Cardiac fibroblast (primary cell): ENCODE data around the gene C15orf61.

Experiments
- DNase-seq, 2 donors: peaks; one replicate each; pipeline versions ENCODE4 v3.0.0 to v3.0.0-alpha.2; 2010; ENCODE audit warnings: low read depth in 2 of 2
- H3K4me3 ChIP-seq, 2 donors: replicated peaks in 1 of 2; 1 replicate in 1 of 2; 2 replicates in 1 of 2; pipeline ENCODE4 v1.5.1; 2011; ENCODE audit warnings: low read depth in 2 of 2, low read length in 2 of 2, mild to moderate bottlenecking in 2 of 2, moderate library complexity in 1 of 2
- TF ChIP-seq, protein P1 (sequence below): IDR thresholded peaks from one replicate; pipeline ENCODE4 v1.5.1; 2011; ENCODE audit warnings: low read depth, mild to moderate bottlenecking, low read length, inconsistent platforms

Gene C15orf61

DNA sequence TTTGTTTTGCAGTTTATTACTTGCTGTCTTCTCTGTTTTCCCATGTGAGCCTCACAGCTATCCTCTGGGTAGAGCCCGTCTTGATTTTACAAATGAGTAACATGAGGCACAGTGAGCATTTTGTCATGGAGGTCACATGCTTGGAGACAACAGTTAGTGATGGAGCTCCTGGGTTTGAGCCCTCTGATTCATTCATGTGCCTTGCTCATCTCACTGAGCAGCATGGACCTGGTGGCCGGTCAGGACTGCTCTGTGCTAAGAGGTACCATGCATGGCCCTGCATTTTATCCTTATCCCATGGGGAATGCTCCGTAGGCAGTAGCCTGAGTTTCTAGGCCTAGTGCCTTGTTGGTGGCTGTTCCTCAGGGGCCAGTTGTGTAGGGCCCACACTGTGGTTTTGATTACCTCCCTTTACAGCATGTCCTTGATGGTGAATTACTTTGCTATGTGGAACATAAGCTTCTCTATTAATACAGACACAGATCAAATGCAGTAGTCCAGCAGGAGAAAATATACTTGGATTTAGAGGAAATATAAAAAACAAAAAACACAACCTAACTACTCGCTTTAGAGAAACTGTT lies 57.2 kb downstream of the C15orf61 start:
- TF ChIP-seq, protein P1, sequence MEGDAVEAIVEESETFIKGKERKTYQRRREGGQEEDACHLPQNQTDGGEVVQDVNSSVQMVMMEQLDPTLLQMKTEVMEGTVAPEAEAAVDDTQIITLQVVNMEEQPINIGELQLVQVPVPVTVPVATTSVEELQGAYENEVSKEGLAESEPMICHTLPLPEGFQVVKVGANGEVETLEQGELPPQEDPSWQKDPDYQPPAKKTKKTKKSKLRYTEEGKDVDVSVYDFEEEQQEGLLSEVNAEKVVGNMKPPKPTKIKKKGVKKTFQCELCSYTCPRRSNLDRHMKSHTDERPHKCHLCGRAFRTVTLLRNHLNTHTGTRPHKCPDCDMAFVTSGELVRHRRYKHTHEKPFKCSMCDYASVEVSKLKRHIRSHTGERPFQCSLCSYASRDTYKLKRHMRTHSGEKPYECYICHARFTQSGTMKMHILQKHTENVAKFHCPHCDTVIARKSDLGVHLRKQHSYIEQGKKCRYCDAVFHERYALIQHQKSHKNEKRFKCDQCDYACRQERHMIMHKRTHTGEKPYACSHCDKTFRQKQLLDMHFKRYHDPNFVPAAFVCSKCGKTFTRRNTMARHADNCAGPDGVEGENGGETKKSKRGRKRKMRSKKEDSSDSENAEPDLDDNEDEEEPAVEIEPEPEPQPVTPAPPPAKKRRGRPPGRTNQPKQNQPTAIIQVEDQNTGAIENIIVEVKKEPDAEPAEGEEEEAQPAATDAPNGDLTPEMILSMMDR, result no peak
- H3K4me3 ChIP-seq, result no peak overlapping the region
- no peak for DNase-seq

DNA sequence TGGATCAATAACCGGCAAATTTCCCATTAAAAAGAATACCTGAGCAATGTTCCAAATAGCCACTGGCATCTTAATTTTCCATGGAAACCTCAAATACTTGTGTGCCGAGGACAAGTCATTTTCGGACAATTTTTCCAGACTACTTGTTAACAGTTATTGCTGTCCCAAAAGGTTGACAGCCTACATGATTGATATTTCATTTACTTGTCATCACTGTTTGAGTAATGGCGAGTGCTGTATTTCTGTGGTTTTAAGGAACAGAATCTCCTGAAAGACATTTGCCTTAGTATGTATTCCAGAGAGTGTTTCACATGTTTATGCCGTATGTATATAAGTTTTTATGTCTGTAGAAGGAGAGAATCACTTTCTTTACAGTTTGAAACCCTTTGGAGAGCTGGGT lies 58.2 kb downstream of the C15orf61 start:
- no peak overlapping the region for H3K4me3 ChIP-seq
- DNase-seq, result no peak
- TF ChIP-seq, protein P1, result no peak
